NCI-H226 (cell line): Measurements from ENCODE around the gene FKBP1C.
"Not testable (repeated sequence)": the region's sequence is repeated elsewhere in the genome, so short reads cannot be mapped to it uniquely, and the experiment has no call there.

Experiments used
- DNase-seq: peaks from one replicate; pipeline ENCODE4 v3.0.0-alpha.2; 2015

Gene FKBP1C

DNA sequence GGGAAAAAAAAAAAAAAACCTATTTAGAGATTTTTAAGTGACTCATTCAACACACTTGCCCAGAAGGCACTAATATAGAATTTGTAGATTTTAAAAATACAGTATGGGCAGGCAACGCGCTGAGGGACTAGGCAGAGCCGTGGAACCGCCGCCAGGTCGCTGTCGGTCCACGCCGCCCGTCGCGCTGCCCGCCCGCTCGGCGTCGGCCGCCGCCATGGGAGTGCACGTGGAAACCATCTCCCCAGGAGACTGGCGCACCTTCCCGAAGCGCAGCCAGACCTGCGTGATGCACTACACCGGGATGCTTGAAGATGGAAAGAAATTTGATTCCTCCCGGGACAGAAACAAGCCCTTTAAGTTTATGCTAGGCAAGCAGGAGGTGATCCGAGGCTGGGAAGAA, at the start of gene FKBP1C:
Gene FKBP1C, plus strand, starts transcription at position 127 of the 400 bp plus-strand sequence.
- not testable (repeated sequence) for DNase-seq

GRCh38 chr6:63164047-63164803, 47.0 kb upstream of the FKBP1C start:
- not testable (repeated sequence) for DNase-seq

- DNase-seq, result no peak
Observed at GRCh38 chr6:63174173-63174572, 37.1 kb upstream of the FKBP1C start.

DNA sequence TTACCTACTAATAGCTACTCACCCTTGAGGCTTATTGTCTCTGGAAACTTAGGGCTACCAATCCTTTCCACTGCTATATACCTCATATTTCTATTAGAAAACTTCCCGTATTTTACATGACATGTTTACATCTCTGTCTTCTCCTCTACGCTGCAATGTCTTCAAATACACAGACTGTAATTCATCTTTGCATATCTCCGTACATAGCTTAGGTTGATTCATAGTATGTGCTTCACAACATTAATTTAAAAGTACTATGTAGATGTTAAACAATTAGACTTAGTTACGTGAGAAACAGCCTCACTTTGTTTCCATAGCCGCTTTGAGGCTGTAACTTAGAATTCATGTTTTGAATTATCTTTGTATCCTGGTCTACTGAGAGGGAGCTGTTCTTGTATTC, 35.1 kb upstream of the FKBP1C start:
- no peak for DNase-seq

- no peak for DNase-seq
Observed at GRCh38 chr6:63180367-63180766, 30.9 kb upstream of the FKBP1C start.

- DNase-seq, result no peak
Observed at GRCh38 chr6:63186970-63187369, 24.3 kb upstream of the FKBP1C start.

GRCh38 chr6:63188828-63189227, 22.4 kb upstream of the FKBP1C start:
- DNase-seq, result no peak

DNA sequence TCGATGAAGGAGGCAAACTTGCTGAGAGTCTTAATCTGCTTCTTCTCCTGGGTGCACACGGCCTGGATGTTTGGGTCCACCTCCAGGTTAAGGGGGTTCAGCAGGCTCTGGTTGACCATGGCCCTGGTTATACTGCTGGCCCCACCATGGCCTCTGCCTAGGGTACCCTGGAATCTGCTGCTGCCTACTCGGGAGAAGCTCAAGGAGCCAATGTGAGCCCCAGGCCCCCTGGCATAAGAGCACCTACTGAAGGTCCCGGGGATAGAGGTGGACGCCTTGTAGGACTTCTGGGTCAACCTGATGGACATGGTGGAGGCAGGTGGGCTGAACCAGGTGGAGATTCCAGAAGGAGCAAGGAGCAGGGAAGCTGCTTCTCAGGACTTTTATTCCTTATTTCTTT, 17.9 kb upstream of the FKBP1C start:
- DNase-seq, result no peak

GRCh38 chr6:63197741-63198140, 13.5 kb upstream of the FKBP1C start:
- no peak for DNase-seq

DNA sequence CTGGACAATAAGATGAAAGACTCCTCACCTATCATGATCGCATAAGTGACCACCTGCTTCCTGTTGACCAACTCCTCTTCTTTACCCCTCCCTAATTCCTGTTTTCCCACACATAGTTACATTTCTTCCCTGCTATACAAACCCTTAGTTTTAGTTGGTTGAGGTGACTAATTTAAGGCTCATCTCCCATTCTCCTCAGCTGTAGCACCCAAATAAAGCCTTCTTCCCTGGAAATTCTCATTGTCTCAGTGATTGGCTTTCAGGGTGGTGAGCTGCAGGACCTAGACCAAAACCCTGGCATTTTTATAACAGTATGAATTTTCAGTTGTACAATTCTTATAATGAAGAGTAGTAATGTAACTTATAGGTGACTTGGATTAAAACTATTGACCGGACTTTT, 2.1 kb downstream of the FKBP1C start:
- no peak for DNase-seq

DNA sequence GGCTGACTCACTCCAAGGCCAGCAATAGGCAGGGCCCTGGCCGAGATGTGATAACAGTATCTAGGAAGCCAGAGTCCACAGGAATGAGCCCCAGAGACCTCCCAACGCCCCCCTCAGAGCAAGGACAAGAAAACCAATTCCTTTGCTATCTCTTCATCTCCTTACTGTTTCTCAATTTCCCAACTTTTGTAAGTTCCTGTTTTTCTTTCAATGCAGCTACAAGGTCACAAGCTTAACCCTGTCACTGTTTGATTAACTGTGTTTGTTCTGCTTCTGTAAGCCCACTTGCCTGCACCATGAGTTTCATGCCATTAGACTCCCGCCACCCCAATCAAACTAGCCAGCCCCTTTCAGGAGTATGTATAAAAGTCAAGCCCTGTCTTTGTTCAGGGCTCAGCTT, 3.5 kb downstream of the FKBP1C start:
- no peak for DNase-seq

- no peak for DNase-seq
Observed at GRCh38 chr6:63224179-63224578, 12.9 kb downstream of the FKBP1C start.

DNA sequence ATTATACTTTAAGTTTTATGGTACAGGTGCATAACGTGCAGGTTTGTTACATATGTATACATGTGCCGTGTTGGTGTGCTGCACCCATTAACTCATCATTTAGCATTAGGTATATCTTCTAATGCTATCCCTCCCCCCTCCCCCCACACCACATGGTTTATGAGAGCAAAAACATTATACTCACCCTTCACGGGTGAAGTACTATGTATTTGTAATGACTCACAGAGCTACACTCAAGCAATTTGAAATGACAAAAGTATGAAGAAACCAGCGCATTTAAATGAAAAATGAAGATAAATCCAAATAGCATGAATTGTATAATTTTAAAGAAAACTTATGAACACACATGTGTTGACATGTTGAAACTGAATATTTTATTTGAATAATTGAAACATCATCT, 14.7 kb downstream of the FKBP1C start:
- DNase-seq, result not testable (repeated sequence)

- DNase-seq, result not testable (repeated sequence)
Observed at GRCh38 chr6:63227928-63228894, 16.9 kb downstream of the FKBP1C start.

GRCh38 chr6:63230027-63230426, 18.8 kb downstream of the FKBP1C start:
- DNase-seq, result not testable (repeated sequence)

GRCh38 chr6:63230511-63230910, 19.2 kb downstream of the FKBP1C start:
- not testable (repeated sequence) for DNase-seq

GRCh38 chr6:63236398-63236817, 25.1 kb downstream of the FKBP1C start:
- no peak for DNase-seq

GRCh38 chr6:63245420-63245819, 34.2 kb downstream of the FKBP1C start:
- DNase-seq, result no peak

DNA sequence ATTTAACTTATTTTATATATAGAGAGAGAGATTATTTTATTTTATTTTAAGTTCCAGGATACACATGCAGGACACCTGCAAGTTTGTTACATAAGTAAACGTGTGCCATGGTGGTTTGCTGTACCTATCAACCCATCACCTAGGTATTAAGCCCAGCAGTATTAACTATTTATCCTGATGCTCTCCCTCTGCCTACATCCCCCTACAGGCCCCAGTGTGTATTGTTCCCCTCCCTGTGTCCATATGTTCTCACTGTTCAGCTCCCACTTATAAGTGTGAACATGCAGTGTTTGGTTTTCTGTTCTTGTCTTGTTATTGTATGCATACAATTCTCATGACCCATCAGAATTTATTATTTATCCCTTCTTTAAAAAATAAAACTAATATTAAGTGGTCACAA, 34.6 kb downstream of the FKBP1C start:
- no peak for DNase-seq

GRCh38 chr6:63246581-63246980, 35.3 kb downstream of the FKBP1C start:
- no peak for DNase-seq

GRCh38 chr6:63249875-63250482, 38.7 kb downstream of the FKBP1C start:
- no peak for DNase-seq

DNA sequence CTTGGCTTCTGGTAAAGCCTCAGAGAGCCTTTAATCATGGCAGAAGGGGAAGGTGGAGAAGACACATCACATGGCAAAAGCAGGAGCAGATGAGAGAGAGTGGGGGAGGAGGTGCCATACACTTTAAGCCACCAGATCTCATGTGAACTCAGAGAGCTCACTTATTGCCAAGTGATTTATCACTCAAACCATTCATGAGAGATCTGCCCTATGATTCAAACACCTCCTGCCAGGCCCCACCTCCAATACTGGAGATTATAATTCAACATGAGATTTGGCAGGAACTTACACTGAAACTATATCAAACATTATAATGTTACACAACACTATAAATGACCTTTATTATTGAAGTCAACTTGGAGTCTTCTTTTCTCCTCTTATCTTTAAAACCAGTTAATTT, 47.9 kb downstream of the FKBP1C start:
- DNase-seq, result no peak

GRCh38 chr6:63261820-63262219, 50.6 kb downstream of the FKBP1C start:
- no peak for DNase-seq
